DOHH2 (cell line): ENCODE results near the gene TAGLN3.

Experiments
- H3F3A ChIP-seq: fragments of 200-600 bp; sonication (generic), shearing (Covaris generic); 2 replicates; pipeline ENCODE4 v1.6.0; 2016; ENCODE audit warnings: antibody characterized with exemption, mild to moderate bottlenecking; ENCODE audit not compliant: control insufficient read depth, insufficient read depth
- H3K27ac ChIP-seq: fragments of 200-600 bp; sonication (generic); 2 replicates; pipeline ENCODE4 v1.5.1; 2014; ENCODE audit warnings: low read depth, mild to moderate bottlenecking, low read length, moderate library complexity
- H3K27me3 ChIP-seq: fragments of 200-600 bp; sonication (generic); 2 replicates; pipeline ENCODE4 v1.6.1; 2014; ENCODE audit warnings: mild to moderate bottlenecking, low read length, mixed read lengths; ENCODE audit not compliant: control insufficient read depth
- H3K36me3 ChIP-seq: fragments of 200-600 bp; sonication (generic); 2 replicates; pipeline ENCODE4 v1.6.1; 2014; ENCODE audit warnings: mild to moderate bottlenecking, low read length, moderate library complexity, mixed read lengths; ENCODE audit not compliant: control insufficient read depth
- H3K4me1 ChIP-seq: fragments of 200-600 bp; sonication (generic); 2 replicates; pipeline ENCODE4 v1.6.1; 2014; ENCODE audit warnings: mild to moderate bottlenecking, low read length, mixed read lengths; ENCODE audit not compliant: control insufficient read depth
- H3K4me2 ChIP-seq: fragments of 200-600 bp; sonication (generic); 2 replicates; pipeline ENCODE4 v1.6.0; 2014; ENCODE audit warnings: mild to moderate bottlenecking, low read length, moderate library complexity
- H3K4me3 ChIP-seq: fragments of 200-600 bp; sonication (generic); 2 replicates; pipeline ENCODE4 v1.5.1; 2014; ENCODE audit warnings: mild to moderate bottlenecking, low read length, mixed read lengths
- H3K79me2 ChIP-seq: fragments of 200-600 bp; sonication (generic); 2 replicates; pipeline ENCODE4 v1.6.1; 2014; ENCODE audit warnings: mild to moderate bottlenecking, low read length, mixed read lengths; ENCODE audit not compliant: control insufficient read depth
- H3K9me2 ChIP-seq: fragments of 200-600 bp; sonication (generic); replicated peaks from 2 replicates; pipeline ENCODE4 v1.6.1; 2014; ENCODE audit warnings: mild to moderate bottlenecking, low read length, mixed read lengths; ENCODE audit not compliant: control insufficient read depth
- H3K9me3 ChIP-seq: fragments of 200-600 bp; sonication (generic); 2 replicates; pipeline ENCODE4 v1.6.1; 2014; ENCODE audit warnings: antibody characterized with exemption, low read length, mixed read lengths; ENCODE audit not compliant: control insufficient read depth, insufficient read depth
- H4K20me1 ChIP-seq: fragments of 200-600 bp; sonication (generic); 2 replicates; pipeline ENCODE4 v1.6.0; 2014; ENCODE audit warnings: low read depth, mild to moderate bottlenecking, antibody characterized with exemption, low read length, moderate library complexity; ENCODE audit not compliant: control insufficient read depth, insufficient read depth
- CTCF ChIP-seq: fragments of 200-600 bp; sonication (generic); IDR thresholded peaks from one replicate; pipeline ENCODE4 v1.5.1; 2014; ENCODE audit warnings: antibody characterized with exemption, mild to moderate bottlenecking, low read depth, low read length; ENCODE audit not compliant: poor library complexity, severe bottlenecking
- EZH2phosphoT487 ChIP-seq: fragments of 200-600 bp; sonication (generic); IDR thresholded peaks from 2 replicates; pipeline ENCODE4 v1.6.1; 2017; ENCODE audit warnings: borderline replicate concordance, mild to moderate bottlenecking, antibody characterized with exemption, low read length, moderate library complexity, mixed read lengths

TAGLN3 gene

GRCh38 chr3:111952086-111952485, 46.6 kb upstream of the TAGLN3 start:
- Histone ChIP-seq H3K4me3 (no peak overlapping the region), H3K27me3 (0 out of 2 replicates have a peak, but pooled peaks cover 7% of the 10 kb centered on the region), H3F3A (no peaks in the 10 kb centered on the region), H3K36me3 (no peaks in the 10 kb centered on the region), H3K9me2 (no peaks in the 10 kb centered on the region), H3K79me2 (no peaks in the 10 kb centered on the region), H4K20me1 (no peaks in the 10 kb centered on the region), H3K4me1 (no peaks in the 10 kb centered on the region), H3K4me2 (no peak overlapping the region), H3K27ac (no peak overlapping the region), H3K9me3 (no peaks in the 10 kb centered on the region)
- TF ChIP-seq EZH2phosphoT487 (no peak), CTCF (no peak)

GRCh38 chr3:111952866-111953450, 45.8 kb upstream of the TAGLN3 start:
- TF ChIP-seq EZH2phosphoT487 (no peak), CTCF (no peak)
- Histone ChIP-seq H3K27me3 (peaks cover 10% of the 10 kb centered on the region), H3K4me1 (no peaks in the 10 kb centered on the region), H3K4me3 (no peak overlapping the region), H3K9me3 (no peaks in the 10 kb centered on the region), H3K4me2 (no peak overlapping the region), H4K20me1 (no peaks in the 10 kb centered on the region), H3K9me2 (no peaks in the 10 kb centered on the region), H3K79me2 (no peaks in the 10 kb centered on the region), H3F3A (no peaks in the 10 kb centered on the region), H3K36me3 (no peaks in the 10 kb centered on the region), H3K27ac (no peak overlapping the region)

GRCh38 chr3:111954228-111954990, 44.3 kb upstream of the TAGLN3 start:
- Histone ChIP-seq H3K27me3 (peaks cover 10% of the 10 kb centered on the region), H3K36me3 (no peaks in the 10 kb centered on the region), H3K4me3 (no peak overlapping the region), H3K9me2 (no peaks in the 10 kb centered on the region), H3K79me2 (no peaks in the 10 kb centered on the region), H3K4me1 (no peaks in the 10 kb centered on the region), H3K27ac (no peak overlapping the region), H3K4me2 (no peak overlapping the region), H4K20me1 (no peaks in the 10 kb centered on the region), H3K9me3 (no peaks in the 10 kb centered on the region), H3F3A (no peaks in the 10 kb centered on the region)
- no peak for TF ChIP-seq CTCF
- TF ChIP-seq EZH2phosphoT487: no peak
